RWPE2 (cell line): ENCODE measurements around the gene TBX3.

Source experiments
- ATAC-seq: fragments of 200-7000 bp; cut with Tn5 transposase; 3 replicates; pipeline ENCODE4 v1.9.1; 2021; ENCODE audit warnings: low read depth
- DNase-seq: peaks from one replicate; pipeline ENCODE4 v3.0.0-alpha.2; 2020; ENCODE audit warnings: low spot score
- H3K27ac ChIP-seq: fragments of 450-650 bp; 2 replicates; pipeline ENCODE4 v1.5.1; 2017; ENCODE audit warnings: mild to moderate bottlenecking; ENCODE audit not compliant: poor library complexity, severe bottlenecking
- H3K27me3 ChIP-seq: fragments of 250-450 bp; sonication (Bioruptor Pico); 2 replicates; pipeline ENCODE4 v1.5.1; 2021; ENCODE audit warnings: mild to moderate bottlenecking, moderate library complexity; ENCODE audit not compliant: insufficient read depth, poor library complexity, severe bottlenecking
- H3K36me3 ChIP-seq: fragments of 250-450 bp; sonication (Bioruptor Pico); 2 replicates; pipeline ENCODE4 v1.5.1; 2020; ENCODE audit warnings: low read depth, mild to moderate bottlenecking, moderate library complexity
- H3K4me1 ChIP-seq: fragments of 250-450 bp; sonication (Bioruptor Pico); 2 replicates; pipeline ENCODE4 v1.5.1; 2021; ENCODE audit warnings: mild to moderate bottlenecking, moderate library complexity; ENCODE audit not compliant: insufficient read depth, poor library complexity, severe bottlenecking
- H3K4me3 ChIP-seq: fragments of 250-450 bp; sonication (Bioruptor Pico); 2 replicates; pipeline ENCODE4 v1.5.1; 2021; ENCODE audit warnings: mild to moderate bottlenecking, moderate library complexity; ENCODE audit not compliant: severe bottlenecking
- H3K9me3 ChIP-seq: fragments of 250-450 bp; sonication (Bioruptor Pico); 2 replicates; pipeline ENCODE4 v1.5.1; 2021; ENCODE audit warnings: mild to moderate bottlenecking, moderate library complexity; ENCODE audit not compliant: severe bottlenecking
- TF ChIP-seq, protein P1 (sequence below): fragments of 450-650 bp; IDR thresholded peaks from one replicate; pipeline ENCODE4 v1.5.1; 2017; ENCODE audit warnings: mild to moderate bottlenecking, moderate library complexity; ENCODE audit not compliant: poor library complexity, severe bottlenecking

TBX3 gene

DNA sequence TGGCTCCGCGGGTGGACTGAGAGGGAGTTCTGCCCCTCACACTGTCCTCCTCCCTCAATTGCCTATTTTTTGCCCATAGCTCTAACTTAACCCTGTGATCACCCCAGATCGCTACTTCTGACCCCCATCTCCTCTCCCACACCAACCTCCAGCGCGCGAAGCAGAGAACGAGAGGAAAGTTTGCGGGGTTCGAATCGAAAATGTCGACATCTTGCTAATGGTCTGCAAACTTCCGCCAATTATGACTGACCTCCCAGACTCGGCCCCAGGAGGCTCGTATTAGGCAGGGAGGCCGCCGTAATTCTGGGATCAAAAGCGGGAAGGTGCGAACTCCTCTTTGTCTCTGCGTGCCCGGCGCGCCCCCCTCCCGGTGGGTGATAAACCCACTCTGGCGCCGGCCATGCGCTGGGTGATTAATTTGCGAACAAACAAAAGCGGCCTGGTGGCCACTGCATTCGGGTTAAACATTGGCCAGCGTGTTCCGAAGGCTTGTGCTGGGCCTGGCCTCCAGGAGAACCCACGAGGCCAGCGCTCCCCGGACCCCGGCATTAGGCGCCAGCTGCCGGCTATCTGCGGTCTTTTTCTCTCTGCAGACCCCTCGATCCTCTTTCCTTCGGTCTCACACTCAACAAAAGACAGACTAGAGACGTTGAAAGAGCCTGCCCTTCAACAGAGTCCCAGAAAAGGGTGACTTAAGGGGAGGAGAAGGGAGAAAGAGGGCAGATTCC lies 3.0 kb upstream of the TBX3 start:
- H3K27me3 ChIP-seq, result no peaks in the 10 kb centered on the region
- H3K27ac ChIP-seq, result peak overlapping the region; percentile 96
- TF ChIP-seq, protein P1, sequence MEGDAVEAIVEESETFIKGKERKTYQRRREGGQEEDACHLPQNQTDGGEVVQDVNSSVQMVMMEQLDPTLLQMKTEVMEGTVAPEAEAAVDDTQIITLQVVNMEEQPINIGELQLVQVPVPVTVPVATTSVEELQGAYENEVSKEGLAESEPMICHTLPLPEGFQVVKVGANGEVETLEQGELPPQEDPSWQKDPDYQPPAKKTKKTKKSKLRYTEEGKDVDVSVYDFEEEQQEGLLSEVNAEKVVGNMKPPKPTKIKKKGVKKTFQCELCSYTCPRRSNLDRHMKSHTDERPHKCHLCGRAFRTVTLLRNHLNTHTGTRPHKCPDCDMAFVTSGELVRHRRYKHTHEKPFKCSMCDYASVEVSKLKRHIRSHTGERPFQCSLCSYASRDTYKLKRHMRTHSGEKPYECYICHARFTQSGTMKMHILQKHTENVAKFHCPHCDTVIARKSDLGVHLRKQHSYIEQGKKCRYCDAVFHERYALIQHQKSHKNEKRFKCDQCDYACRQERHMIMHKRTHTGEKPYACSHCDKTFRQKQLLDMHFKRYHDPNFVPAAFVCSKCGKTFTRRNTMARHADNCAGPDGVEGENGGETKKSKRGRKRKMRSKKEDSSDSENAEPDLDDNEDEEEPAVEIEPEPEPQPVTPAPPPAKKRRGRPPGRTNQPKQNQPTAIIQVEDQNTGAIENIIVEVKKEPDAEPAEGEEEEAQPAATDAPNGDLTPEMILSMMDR, result no peak
- no peak overlapping the region for H3K4me3 ChIP-seq
- DNase-seq, result no peak
- no peak for ATAC-seq
- H3K4me1 ChIP-seq, result peaks cover 39% of the 10 kb centered on the region
- peaks cover 5% of the 10 kb centered on the region; the same call in 1 of the 2 replicates for H3K36me3 ChIP-seq
- no peaks in the 10 kb centered on the region for H3K9me3 ChIP-seq

DNA sequence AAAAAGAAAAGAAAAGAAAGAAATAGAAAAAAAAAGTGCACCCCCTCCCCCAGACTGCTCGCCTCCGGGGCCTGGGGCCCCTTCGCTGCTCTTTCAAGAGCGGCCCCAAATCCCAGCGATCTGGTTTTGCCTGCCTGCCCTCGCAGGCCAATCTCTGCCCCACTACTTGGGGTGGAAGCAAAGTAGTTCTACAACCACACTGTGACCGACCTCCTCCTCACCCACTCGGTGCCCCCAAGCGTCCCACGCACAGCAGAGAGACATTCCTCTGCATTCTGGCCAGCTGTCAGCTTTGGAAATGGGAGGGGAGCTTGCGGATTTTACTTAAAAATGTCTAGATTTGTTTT lies 2.4 kb upstream of the TBX3 start:
- no peaks in the 10 kb centered on the region for H3K27me3 ChIP-seq
- TF ChIP-seq, protein P1, result no peak
- no peaks in the 10 kb centered on the region for H3K9me3 ChIP-seq
- H3K4me3 ChIP-seq, result no peak overlapping the region
- no peak for DNase-seq
- H3K36me3 ChIP-seq, result peaks cover 10% of the 10 kb centered on the region
- ATAC-seq, result no peak
- H3K27ac ChIP-seq, result peak overlapping the region; percentile 96
- H3K4me1 ChIP-seq, result peaks cover 36% of the 10 kb centered on the region

DNA sequence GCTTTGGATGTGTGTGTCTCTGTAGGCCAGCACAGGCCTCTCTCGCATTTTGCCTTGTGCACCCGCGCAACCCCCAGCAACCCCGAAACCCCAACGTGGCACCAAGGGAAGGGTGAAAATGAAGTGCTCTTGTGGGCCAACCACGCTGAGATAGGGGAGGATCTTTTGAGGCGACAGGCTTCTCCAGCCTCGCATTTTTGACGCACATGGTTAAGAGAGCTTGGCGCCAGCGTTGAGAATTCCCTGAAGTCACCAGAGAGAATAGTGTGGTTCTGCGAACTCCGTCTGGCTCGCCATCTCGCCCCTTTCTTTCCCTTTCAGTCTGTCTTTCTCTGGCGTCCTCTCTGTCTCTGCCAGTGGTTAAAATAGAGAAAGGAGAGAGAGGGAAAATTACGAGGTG lies 1.9 kb upstream of the TBX3 start:
- TF ChIP-seq, protein P1, result no peak
- no peaks in the 10 kb centered on the region for H3K27me3 ChIP-seq
- H3K27ac ChIP-seq, result peak overlapping the region; percentile 96
- DNase-seq (no peak), ATAC-seq (no peak)
- no peak overlapping the region for H3K4me3 ChIP-seq
- H3K4me1 ChIP-seq, result peaks cover 31% of the 10 kb centered on the region
- peaks cover 16% of the 10 kb centered on the region for H3K36me3 ChIP-seq
- no peaks in the 10 kb centered on the region for H3K9me3 ChIP-seq

DNA sequence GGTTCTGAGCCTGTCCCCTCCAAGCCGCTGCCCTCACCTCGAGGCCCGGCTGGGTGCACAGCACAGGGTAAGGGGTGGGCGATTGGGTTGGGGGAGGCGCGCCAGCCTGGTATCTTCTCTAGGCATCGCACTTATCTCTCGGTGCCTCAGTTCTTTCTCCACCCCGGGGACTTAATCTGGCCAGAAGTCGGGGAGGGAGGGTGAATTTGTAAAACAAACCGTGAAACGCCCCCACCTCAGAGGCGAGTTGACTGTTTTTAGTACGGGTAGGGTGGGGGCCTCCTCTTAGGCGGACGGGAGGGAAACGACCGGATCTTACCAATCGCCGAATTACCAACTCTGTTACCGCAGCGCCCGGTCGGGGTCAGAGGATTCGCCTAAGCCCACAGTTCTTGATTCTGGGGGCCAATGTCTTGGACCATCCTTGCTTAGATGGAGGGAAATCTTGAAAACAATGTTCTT lies 1.4 kb upstream of the TBX3 start:
- ATAC-seq (no peak), DNase-seq (no peak)
- no peaks in the 10 kb centered on the region for H3K27me3 ChIP-seq
- no peaks in the 10 kb centered on the region for H3K9me3 ChIP-seq
- TF ChIP-seq, protein P1, result no peak
- H3K4me3 ChIP-seq, result peak overlapping the region; percentile 38
- H3K4me1 ChIP-seq, result peaks cover 31% of the 10 kb centered on the region
- peaks cover 21% of the 10 kb centered on the region for H3K36me3 ChIP-seq
- H3K27ac ChIP-seq, result peak overlapping the region; percentile 96

DNA sequence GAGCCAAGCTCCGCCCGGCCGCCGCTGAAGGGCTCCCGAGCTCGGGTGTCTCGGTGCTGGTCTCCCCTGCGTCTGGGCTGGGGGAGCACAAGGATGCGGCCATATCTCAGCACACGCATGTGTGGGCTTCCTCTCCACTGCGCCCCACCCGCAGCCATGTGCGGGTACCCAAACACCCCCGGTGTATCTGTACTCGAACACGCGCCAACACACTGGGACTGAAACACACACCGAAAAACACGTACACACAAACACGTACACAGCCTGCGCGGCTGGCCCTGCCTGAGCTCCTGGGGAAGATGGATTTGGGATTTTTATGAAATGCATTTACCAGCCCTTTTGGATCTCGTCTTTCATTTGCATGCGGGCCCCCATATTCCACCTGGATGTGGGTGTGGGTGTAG lies 897 bp upstream of the TBX3 start:
- TF ChIP-seq, protein P1, result no peak
- H3K4me3 ChIP-seq, result peak overlapping the region; percentile 38
- ATAC-seq, result peak; percentile 38; the same call in 1 of the 3 replicates
- H3K36me3 ChIP-seq, result peaks cover 26% of the 10 kb centered on the region
- no peak for DNase-seq
- peak overlapping the region; percentile 96 for H3K27ac ChIP-seq
- peaks cover 31% of the 10 kb centered on the region for H3K4me1 ChIP-seq
- no peaks in the 10 kb centered on the region for H3K27me3 ChIP-seq
- H3K9me3 ChIP-seq, result no peaks in the 10 kb centered on the region
